CD14-positive monocyte (primary cell): ENCODE measurements around the gene SAMD14. TPM values are rescaled to one million over a fixed set of nuclear protein-coding genes. Genes with fewer than 3 reads are reported as not detected.
A peak's percentile ranks its signal among the peaks of the same experiment; 100 is the strongest.

Experiments used
- DNase-seq, 3 donors: peaks; one replicate each; pipeline ENCODE4 v3.0.0-alpha.2; 2011 to 2022
- H2AFZ ChIP-seq: 2 replicates; pipeline ENCODE4 v1.6.0; 2012; ENCODE audit warnings: mild to moderate bottlenecking, low read depth, low read length, inconsistent platforms; ENCODE audit not compliant: insufficient read depth, poor library complexity, severe bottlenecking
- H3K27ac ChIP-seq, 2 donors: 1 replicate in 1 of 2; 2 replicates in 1 of 2; pipeline ENCODE4 v1.5.1; 2012 to 2013; ENCODE audit warnings: low read length in 2 of 2, control low read depth in 1 of 2, inconsistent platforms in 1 of 2, low read depth in 1 of 2, mild to moderate bottlenecking in 1 of 2
- H3K27me3 ChIP-seq, 2 donors: one replicate each; pipeline versions ENCODE4 v1.6.0 to v1.6.1; 2011 to 2013; ENCODE audit warnings: low read length in 2 of 2; ENCODE audit not compliant: control insufficient read depth in 2 of 2, insufficient read depth in 2 of 2
- H3K36me3 ChIP-seq, 2 donors: replicated peaks in 1 of 2; 1 replicate in 1 of 2; 2 replicates in 1 of 2; pipeline versions ENCODE4 v1.5.1 to v1.6.1; 2012 to 2013; ENCODE audit warnings: low read length in 2 of 2, control low read depth in 1 of 2, inconsistent platforms in 1 of 2, mild to moderate bottlenecking in 1 of 2; ENCODE audit not compliant: insufficient read depth in 2 of 2, control insufficient read depth in 1 of 2
- H3K4me1 ChIP-seq, 2 donors: 1 replicate in 1 of 2; 2 replicates in 1 of 2; pipeline versions ENCODE4 v1.5.1 to v1.6.1; 2012 to 2013; ENCODE audit warnings: low read length in 2 of 2, control low read depth in 1 of 2, inconsistent platforms in 1 of 2, mild to moderate bottlenecking in 1 of 2, moderate library complexity in 1 of 2; ENCODE audit not compliant: insufficient read depth in 2 of 2, control insufficient read depth in 1 of 2
- H3K4me2 ChIP-seq: replicated peaks from 2 replicates; pipeline ENCODE3; 2012; ENCODE audit warnings: low read length, moderate library complexity, mild to moderate bottlenecking; ENCODE audit not compliant: poor library complexity, severe bottlenecking; ENCODE audit errors: extremely low read depth
- H3K4me3 ChIP-seq, 3 experiments: fragments of 200-600 bp in 1 of 3; sonication (generic) in 1 of 3; replicated peaks in 1 of 3; 1 replicate in 2 of 3; 2 replicates in 1 of 3; pipeline ENCODE4 v1.5.1; 2011 to 2013; ENCODE audit warnings: low read length in 3 of 3, mild to moderate bottlenecking in 3 of 3, control low read depth in 2 of 3, low read depth in 2 of 3, inconsistent platforms in 1 of 3, moderate library complexity in 1 of 3
- H3K79me2 ChIP-seq: 2 replicates; pipeline ENCODE4 v1.6.0; 2012; ENCODE audit warnings: mild to moderate bottlenecking, control low read depth, inconsistent platforms, low read length, moderate library complexity; ENCODE audit not compliant: insufficient read depth
- H3K9ac ChIP-seq: 2 replicates; pipeline ENCODE4 v1.6.0; 2017; ENCODE audit warnings: low read length, mild to moderate bottlenecking; ENCODE audit not compliant: insufficient read depth, poor library complexity, severe bottlenecking
- H3K9me3 ChIP-seq, 2 donors: replicated peaks in 1 of 2; 1 replicate in 1 of 2; 2 replicates in 1 of 2; pipeline versions ENCODE4 v1.5.1 to v1.6.1; 2012 to 2013; ENCODE audit warnings: low read length in 2 of 2, control low read depth in 1 of 2; ENCODE audit not compliant: control insufficient read depth in 1 of 2, insufficient read depth in 1 of 2
- H4K20me1 ChIP-seq: 2 replicates; pipeline ENCODE4 v1.6.0; 2012; ENCODE audit warnings: mild to moderate bottlenecking, low read length, control low read depth, moderate library complexity; ENCODE audit not compliant: insufficient read depth
- H3K27ac Mint-ChIP-seq, 7 donors: one replicate each; pipeline ENCODE4 v1.8.0; 2020; ENCODE audit warnings: mild to moderate bottlenecking in 7 of 7, mixed read lengths in 7 of 7, moderate library complexity in 6 of 7, inconsistent platforms in 2 of 7
- H3K27me3 Mint-ChIP-seq, 3 donors: one replicate each; pipeline ENCODE4 v1.8.0; 2021 to 2022; ENCODE audit warnings: low read depth in 3 of 3, mild to moderate bottlenecking in 3 of 3, mixed read lengths in 3 of 3, moderate library complexity in 3 of 3, inconsistent platforms in 1 of 3
- H3K36me3 Mint-ChIP-seq, 2 donors: one replicate each; pipeline ENCODE4 v1.8.0; 2020; ENCODE audit warnings: mixed read lengths in 2 of 2, inconsistent platforms in 1 of 2, mild to moderate bottlenecking in 1 of 2
- H3K4me1 Mint-ChIP-seq: one replicate; pipeline ENCODE4 v1.8.0; 2020; ENCODE audit warnings: mild to moderate bottlenecking, mixed read lengths
- H3K4me3 Mint-ChIP-seq, 2 donors: one replicate each; pipeline ENCODE4 v1.8.0; 2020; ENCODE audit warnings: mild to moderate bottlenecking in 2 of 2, mixed read lengths in 2 of 2, moderate library complexity in 1 of 2
- H3K9me3 Mint-ChIP-seq, 7 donors: one replicate each; pipeline ENCODE4 v1.8.0; 2020 to 2022; ENCODE audit warnings: mixed read lengths in 7 of 7, mild to moderate bottlenecking in 6 of 7, moderate library complexity in 6 of 7, inconsistent platforms in 2 of 7
- CTCF ChIP-seq: fragments of 200-600 bp; IDR thresholded peaks from one replicate; pipeline ENCODE4 v1.8.0; 2022; ENCODE audit warnings: antibody characterized with exemption, mild to moderate bottlenecking
- WGBS: methylation state at CpG from one replicate; pipeline ENCODE4 v1.1.5; 2013; ENCODE audit warnings: missing lambda C conversion rate; ENCODE audit not compliant: insufficient coverage; 5-methylcytosine and 5-hydroxymethylcytosine counted together
- intact Hi-C, 2 donors: fragments of 100-400 bp; cut with micrococcal nuclease; formaldehyde crosslinking; loops; one replicate each; pipeline versions ENCODE4 v1.15.0 to v1.15.1; 2023
- polyA plus RNA-seq, 3 donors: library from polyadenylated mRNA; depleted of rRNA in 1 of 3; unstranded in 2 of 3; stranded (reverse) in 1 of 3; fragments of 300-500 nt in 2 of 3; fragments of >200 nt in 1 of 3; fragmentation: Illumina TruSeq in 2 of 3; gene quantifications; 1 replicate in 2 of 3; 2 replicates in 1 of 3; pipeline ENCODE4 v1.2.3, GENCODE V29; 2012 to 2021

The SAMD14 gene
- polyA plus RNA-seq, 3 donors = 0.09 TPM; not detected in 2

GRCh38 chr17:50079334-50080095, 50.4 kb downstream of the SAMD14 start:
- Histone ChIP-seq H3K79me2 (no peaks in the 10 kb centered on the region), H3K4me1 (no peaks in the 10 kb centered on the region), H3K9ac (no peak overlapping the region), H3K27ac (no peak overlapping the region), H3K9me3 (no peaks in the 10 kb centered on the region), H3K27me3 (no peaks in the 10 kb centered on the region), H4K20me1 (no peaks in the 10 kb centered on the region), H3K36me3 (no peaks in the 10 kb centered on the region), H2AFZ (no peak overlapping the region), H3K4me2 (no peak overlapping the region), H3K4me3 (no peak overlapping the region)
- intact Hi-C loops = no loop called here
- TF ChIP-seq CTCF = peak; percentile 21
- Mint-ChIP-seq H3K4me1 (no peaks in the 10 kb centered on the region), H3K4me3 (no peak overlapping the region), H3K27ac (peak overlapping the region in 1 of 7 donors; percentile 66), H3K27me3 (peaks cover 4 to 9% (median 5%) of the 10 kb centered on the region in 3 donors), H3K36me3 (no peaks in the 10 kb centered on the region), H3K9me3 (no peaks in the 10 kb centered on the region)
- WGBS = 84% methylated on average over 8 of the region's 12 CpGs
- DNase-seq = no peak

GRCh38 chr17:50078430-50078829, 51.5 kb downstream of the SAMD14 start:
- Histone ChIP-seq H4K20me1 (no peaks in the 10 kb centered on the region), H2AFZ (no peak overlapping the region), H3K9me3 (no peaks in the 10 kb centered on the region), H3K4me3 (no peak overlapping the region), H3K4me1 (no peaks in the 10 kb centered on the region), H3K27me3 (no peaks in the 10 kb centered on the region), H3K79me2 (no peaks in the 10 kb centered on the region), H3K27ac (no peak overlapping the region), H3K4me2 (no peak overlapping the region), H3K36me3 (no peaks in the 10 kb centered on the region), H3K9ac (no peak overlapping the region)
- intact Hi-C loops = no loop called here
- Mint-ChIP-seq H3K27me3 (peaks cover 3 to 6% (median 3%) of the 10 kb centered on the region in 3 donors), H3K4me3 (no peak overlapping the region), H3K9me3 (peaks cover 0 to 2% (median 0%) of the 10 kb centered on the region in 7 donors), H3K27ac (no peak overlapping the region), H3K36me3 (no peaks in the 10 kb centered on the region), H3K4me1 (no peaks in the 10 kb centered on the region)
- no peak for DNase-seq
- no peak for TF ChIP-seq CTCF
- WGBS = no CpG with 5 or more reads among the region's 4 CpGs
